ENCODE results near the gene KMT2B.

GRCh38 chr19:35720648-35721047 lies 2.8 kb downstream of the KMT2B start:
- TF ChIP-seq CTCF (IDR thresholded peaks at IDR 0.05): no peak
- TF ChIP-seq POLR2AphosphoS5 (IDR thresholded peaks at IDR 0.05): no peak
- TF ChIP-seq POLR2A (IDR thresholded peaks at IDR 0.05): no peak
- TF ChIP-seq EP300 (IDR thresholded peaks at IDR 0.05): no peak
